GM21717 (cell line): ENCODE measurements around the gene FREM3.

Source experiments
- ATAC-seq: cut with Tn5 transposase; IDR thresholded peaks from one replicate; pipeline ENCODE4 v1.9.1; 2021; ENCODE audit warnings: mild to moderate bottlenecking, moderate library complexity; ENCODE audit not compliant: unreplicated experiment

FREM3 gene

DNA sequence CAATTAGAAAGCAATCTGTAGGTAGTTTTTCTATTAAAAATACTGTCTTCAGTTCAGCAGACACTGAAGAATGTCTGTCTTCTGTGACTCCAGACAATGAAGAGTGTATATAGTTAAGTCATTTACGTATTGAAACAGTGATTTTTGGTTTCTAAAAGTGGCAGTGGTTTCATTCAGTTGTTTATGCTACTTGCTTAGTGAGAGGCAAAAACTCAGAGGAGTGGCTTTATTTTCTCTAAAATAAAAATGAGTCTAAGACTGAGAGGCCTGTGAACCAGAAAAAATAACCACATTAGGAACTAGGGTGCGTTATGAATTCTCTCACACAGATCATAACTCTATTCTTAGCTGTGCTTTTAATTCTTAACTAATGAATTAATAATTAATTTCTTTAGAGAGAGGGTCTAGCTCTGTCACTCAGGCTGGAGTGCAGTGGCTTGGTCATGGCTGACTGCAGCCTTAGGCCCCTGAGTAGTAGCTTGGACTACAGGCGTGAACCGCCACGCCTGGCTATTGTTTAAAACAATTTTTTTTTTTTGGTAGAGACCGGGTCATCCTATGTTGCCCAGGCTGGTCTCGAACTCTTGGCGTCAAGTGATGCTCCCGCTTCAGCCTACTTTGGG is 31.4 kb downstream of the FREM3 start:
- ATAC-seq: peak; percentile 99

DNA sequence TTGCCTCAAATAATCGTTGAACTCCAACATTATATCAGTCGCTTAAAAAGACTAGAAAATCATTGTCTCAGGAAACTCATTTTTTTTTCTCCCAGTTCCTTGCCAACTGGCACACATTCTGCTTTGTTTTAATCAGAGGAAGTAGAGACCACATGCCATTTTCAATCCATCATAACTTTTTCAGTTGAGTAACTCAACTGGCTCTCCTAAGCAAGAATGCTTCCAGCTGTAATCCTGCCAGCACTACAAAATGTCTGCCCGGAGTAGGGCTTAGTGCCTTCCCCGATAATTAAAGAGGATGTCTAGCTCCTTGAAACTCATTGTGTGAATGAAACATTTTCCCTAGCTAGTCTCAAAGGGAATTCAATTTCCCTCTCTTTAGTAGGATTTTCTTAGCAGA is 33.0 kb downstream of the FREM3 start:
- no peak for ATAC-seq

DNA sequence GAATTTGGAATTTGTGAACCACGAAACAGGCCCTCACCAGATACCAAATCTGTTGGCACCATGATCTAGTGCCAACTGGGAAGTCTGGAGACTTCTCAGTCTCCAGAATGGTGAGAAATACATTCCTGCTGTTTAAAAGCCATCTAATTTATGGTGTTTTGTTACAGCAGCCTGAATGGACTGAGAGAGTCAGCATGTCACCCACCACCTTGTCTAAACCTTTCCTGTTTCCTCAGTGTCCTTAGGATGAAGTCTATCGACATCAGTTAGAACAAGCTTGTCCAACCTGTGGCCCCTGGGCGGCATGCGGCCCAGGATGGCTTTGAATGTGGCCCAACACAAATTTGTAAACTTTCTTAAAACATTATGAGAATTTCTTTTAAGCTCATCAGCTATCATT is 42.1 kb downstream of the FREM3 start:
- ATAC-seq: no peak

GRCh38 chr4:143654571-143654970 is 45.9 kb downstream of the FREM3 start:
- ATAC-seq: no peak

DNA sequence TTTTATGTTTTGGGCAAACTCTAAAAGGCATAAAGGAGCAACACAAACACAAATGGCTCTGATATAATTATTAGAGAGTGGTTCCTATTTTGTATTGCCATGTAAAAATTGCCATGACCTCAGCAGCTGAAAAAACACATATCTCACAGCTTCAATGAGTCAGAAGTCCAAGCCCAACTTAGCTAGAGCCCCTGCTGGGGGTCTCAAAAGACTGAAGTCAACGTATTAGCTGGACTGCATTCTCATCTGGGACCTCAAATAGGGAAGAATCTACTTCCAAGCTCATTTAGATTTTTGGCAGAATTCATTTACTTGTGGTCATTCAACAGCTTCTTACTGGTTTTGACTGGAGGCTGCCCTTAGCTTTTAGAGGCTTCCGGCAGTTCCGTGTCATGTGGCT is 47.4 kb downstream of the FREM3 start:
- ATAC-seq: no peak

DNA sequence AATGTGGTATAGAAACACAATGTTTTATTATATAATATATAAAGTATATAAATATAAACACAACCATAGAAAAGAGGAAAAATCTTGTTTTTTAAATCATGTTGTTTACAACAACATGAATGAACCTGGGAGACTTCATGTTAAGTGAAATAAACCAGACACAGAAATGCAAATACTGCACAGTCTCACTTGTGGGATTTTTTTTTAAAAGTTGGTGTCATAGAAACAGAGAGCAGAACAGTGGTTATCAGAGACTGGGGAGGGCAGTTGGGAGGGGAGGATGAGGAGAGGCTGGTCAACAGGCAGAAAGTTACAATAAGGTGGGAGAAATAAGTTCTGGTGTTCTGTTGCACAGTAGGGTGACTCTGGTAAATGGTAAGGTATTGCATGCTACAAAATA is 57.1 kb downstream of the FREM3 start:
- ATAC-seq: no peak

DNA sequence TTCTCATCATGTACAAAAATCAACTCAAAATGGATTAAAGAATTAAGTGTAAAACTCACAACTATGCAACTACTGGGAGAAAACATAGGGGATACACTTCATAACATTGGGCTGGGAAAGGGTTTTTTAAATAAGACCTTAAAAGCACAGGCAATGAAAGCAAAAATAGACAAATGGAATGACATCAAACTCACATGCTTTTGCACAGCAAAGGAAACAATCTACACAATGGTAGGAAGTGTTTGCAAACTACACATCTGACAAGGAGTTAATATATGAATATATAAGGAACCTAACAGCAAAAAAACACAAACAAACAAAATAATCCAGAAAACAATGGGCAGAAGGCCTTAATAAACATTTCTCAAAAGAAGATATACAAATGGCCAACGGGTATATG is 57.9 kb downstream of the FREM3 start:
- no peak for ATAC-seq

DNA sequence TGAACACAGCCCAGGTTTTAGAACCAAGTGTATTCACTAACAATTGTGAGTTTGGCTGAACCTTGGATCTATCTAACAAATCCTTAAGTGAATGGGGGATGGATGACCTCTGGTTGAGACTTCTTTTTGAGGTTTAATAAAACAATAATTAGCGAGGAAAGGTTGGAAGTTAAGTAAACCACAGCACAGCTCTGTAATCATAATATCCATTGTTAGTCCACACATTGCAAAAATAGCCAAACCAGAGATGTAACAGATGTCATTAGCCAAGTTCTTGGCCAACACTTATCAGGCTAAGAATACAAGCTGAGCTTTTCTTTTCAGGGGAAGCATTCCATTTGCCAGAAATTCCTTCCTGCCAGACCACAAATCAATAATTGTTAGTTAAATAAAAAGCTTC is 59.1 kb downstream of the FREM3 start:
- no peak for ATAC-seq

DNA sequence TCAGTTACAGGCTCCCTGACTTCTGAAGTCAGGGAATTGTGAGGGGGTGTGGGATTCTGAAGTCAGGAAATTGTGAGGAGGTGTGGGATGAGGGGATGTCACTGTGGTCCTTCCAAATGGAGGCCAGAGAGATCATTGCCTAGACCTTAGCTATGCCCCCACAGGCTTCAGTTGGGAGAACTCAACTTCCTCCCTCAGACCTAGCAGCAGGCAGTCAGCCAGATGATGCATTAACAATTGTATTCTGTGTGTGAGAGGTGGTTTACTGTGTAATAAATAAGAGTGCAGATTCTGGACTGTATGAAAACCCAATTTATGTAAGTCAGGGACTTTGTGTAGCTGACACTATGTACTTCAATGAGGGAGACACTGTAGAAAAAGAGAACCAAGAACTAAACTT is 65.7 kb downstream of the FREM3 start:
- no peak for ATAC-seq

GRCh38 chr4:143633833-143634232 is 66.6 kb downstream of the FREM3 start:
- no peak for ATAC-seq

- ATAC-seq: no peak
Measured at GRCh38 chr4:143626134-143626911, 74.2 kb downstream of the FREM3 start.

DNA sequence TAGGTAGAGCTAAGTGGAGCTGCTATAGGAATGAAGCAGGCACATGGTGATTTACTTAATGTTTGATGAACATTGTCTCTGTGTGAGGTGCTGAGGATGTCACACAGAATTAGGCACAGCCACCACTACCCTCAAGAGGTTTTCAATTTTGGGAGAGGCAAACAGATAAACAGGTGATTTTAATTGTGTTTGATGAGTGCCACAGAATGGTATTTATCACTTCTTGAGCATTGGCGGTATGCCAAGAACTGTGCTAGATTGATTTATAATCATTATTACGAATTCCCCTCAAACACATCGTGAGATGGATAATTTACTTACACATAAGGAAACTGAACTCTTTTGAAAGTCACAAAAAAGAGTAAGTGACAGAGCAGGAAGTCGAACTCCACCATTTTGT is 74.8 kb downstream of the FREM3 start:
- no peak for ATAC-seq

GRCh38 chr4:143623896-143624295 is 76.6 kb downstream of the FREM3 start:
- ATAC-seq: no peak

GRCh38 chr4:143618811-143619210 is 81.7 kb downstream of the FREM3 start:
- ATAC-seq: no peak

- no peak for ATAC-seq
Measured at GRCh38 chr4:143617994-143618679, 82.3 kb downstream of the FREM3 start.

- ATAC-seq: no peak
Measured at GRCh38 chr4:143616771-143617170, 83.7 kb downstream of the FREM3 start.

- no peak for ATAC-seq
Measured at GRCh38 chr4:143609492-143609891, 91.0 kb downstream of the FREM3 start.

- ATAC-seq: no peak
Measured at GRCh38 chr4:143606480-143606879, 94.0 kb downstream of the FREM3 start.

- no peak for ATAC-seq
Measured at GRCh38 chr4:143599827-143600226, 100.6 kb downstream of the FREM3 start.

DNA sequence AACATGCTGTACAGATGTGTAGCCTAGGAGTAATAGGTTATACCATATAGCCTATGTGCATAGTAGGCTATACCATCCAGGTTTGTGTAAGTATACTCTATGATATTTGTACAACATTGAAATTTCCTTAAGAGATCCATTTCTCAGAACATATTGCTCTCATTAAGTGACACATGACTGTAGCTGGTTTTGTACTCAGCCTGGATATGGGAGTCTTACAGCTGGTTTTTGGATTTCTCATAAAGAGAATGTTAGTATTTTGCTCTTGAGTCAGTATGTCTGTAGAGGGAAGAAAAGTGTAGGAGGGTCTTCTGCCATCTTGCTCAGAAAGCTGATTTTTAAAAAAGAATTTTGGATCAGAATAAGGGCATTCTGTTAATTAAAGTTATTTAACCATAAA is 101.7 kb downstream of the FREM3 start:
- no peak for ATAC-seq

DNA sequence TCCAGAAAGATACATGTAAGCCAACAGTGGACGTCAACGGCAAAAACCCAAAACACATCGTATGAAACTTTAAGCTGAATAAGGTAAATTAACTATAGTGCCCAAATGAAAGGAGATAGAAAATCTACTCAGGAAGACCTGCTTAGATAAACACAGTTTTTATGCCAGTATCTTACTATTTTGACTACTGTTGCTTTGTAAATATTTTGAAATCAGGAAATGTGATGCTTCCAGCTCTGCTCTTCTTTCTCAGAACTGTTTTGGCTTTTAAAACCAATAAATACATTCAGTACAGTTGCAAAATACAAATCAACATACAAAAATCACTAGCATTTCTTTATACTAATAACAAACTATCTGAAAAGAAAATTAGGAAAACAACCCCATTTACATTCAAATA is 103.2 kb downstream of the FREM3 start:
- no peak for ATAC-seq

DNA sequence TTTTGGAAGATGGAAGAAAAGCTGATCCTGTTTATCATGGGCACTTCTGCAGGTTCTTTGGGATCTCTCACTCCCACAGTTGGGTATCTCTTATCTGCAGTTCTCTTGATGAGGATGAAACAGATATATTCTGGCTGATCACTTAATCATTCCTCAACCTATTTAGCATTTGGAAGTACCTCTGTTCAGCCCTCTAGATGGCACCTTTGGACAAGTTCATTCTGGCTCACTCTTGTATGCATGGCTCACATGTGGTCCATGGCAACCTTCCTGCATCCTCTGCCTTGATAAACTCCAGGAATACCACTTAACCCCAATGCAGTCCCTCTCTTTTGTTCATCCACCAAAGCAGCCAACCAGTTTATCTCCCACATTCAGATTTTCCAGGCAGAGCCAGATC is 112.8 kb downstream of the FREM3 start:
- no peak for ATAC-seq
